IgD-negative memory B cell (primary cell): ENCODE data around the gene NLRP3. TPM values are rescaled to one million over a fixed set of nuclear protein-coding genes. Genes with fewer than 3 reads are reported as not detected.

Source experiments
- H3K27ac Mint-ChIP-seq, 3 donors: one replicate each; pipeline ENCODE4 v1.8.0; 2020 to 2022; ENCODE audit warnings: mild to moderate bottlenecking in 3 of 3, mixed read lengths in 3 of 3, moderate library complexity in 1 of 3
- H3K27me3 Mint-ChIP-seq: one replicate; pipeline ENCODE4 v1.8.0; 2021; ENCODE audit warnings: mixed read lengths
- H3K36me3 Mint-ChIP-seq: one replicate; pipeline ENCODE4 v1.8.0; 2020; ENCODE audit warnings: mild to moderate bottlenecking, mixed read lengths
- H3K4me1 Mint-ChIP-seq, 3 donors: one replicate each; pipeline ENCODE4 v1.8.0; 2020 to 2022; ENCODE audit warnings: mixed read lengths in 3 of 3, mild to moderate bottlenecking in 1 of 3
- H3K4me3 Mint-ChIP-seq, 4 donors: one replicate each; pipeline ENCODE4 v1.8.0; 2020 to 2022; ENCODE audit warnings: mild to moderate bottlenecking in 4 of 4, mixed read lengths in 4 of 4, moderate library complexity in 3 of 4
- H3K9me3 Mint-ChIP-seq, 3 donors: one replicate each; pipeline ENCODE4 v1.8.0; 2020 to 2021; ENCODE audit warnings: mixed read lengths in 3 of 3, mild to moderate bottlenecking in 1 of 3
- polyA plus RNA-seq: library from polyadenylated mRNA; unstranded; fragments of 300-500 nt; fragmentation: Illumina TruSeq; gene quantifications from one replicate; pipeline ENCODE4 v1.2.3, GENCODE V29; 2021

NLRP3 gene
- polyA plus RNA-seq, 1 donor from 2014 or later, result 0.08 TPM

- Mint-ChIP-seq H3K4me3 (peak overlapping the region in 2 of 4 donors; percentile 64 to 83), H3K4me1 (peaks cover 13 to 27% (median 25%) of the 10 kb centered on the region in 3 donors), H3K27me3 (no peaks in the 10 kb centered on the region)
These were observed 8.8 kb upstream of the NLRP3 start for GRCh38 chr1:247407180-247407616.

GRCh38 chr1:247408100-247408499, 7.9 kb upstream of the NLRP3 start:
- Mint-ChIP-seq H3K27me3 (no peaks in the 10 kb centered on the region), H3K36me3 (no peaks in the 10 kb centered on the region), H3K4me1 (peaks cover 13 to 27% (median 25%) of the 10 kb centered on the region in 3 donors), H3K9me3 (no peaks in the 10 kb centered on the region), H3K27ac (peak overlapping the region in 1 of 3 donors; percentile 92), H3K4me3 (peak overlapping the region in 3 of 4 donors; percentile 61 to 75 (median 65))

More at GRCh38 chr1:247407180-247407616, 8.8 kb upstream of the NLRP3 start:
- Mint-ChIP-seq H3K36me3 (no peaks in the 10 kb centered on the region), H3K27ac (peak overlapping the region in 2 of 3 donors; percentile 48 to 92), H3K9me3 (no peaks in the 10 kb centered on the region)

- Mint-ChIP-seq H3K4me1 (peaks cover 13 to 28% (median 25%) of the 10 kb centered on the region in 3 donors), H3K4me3 (peak overlapping the region; percentile 30 to 84 (median 75)), H3K36me3 (no peaks in the 10 kb centered on the region), H3K27me3 (no peaks in the 10 kb centered on the region), H3K9me3 (no peaks in the 10 kb centered on the region), H3K27ac (peak overlapping the region in 2 of 3 donors; percentile 27 to 44)
These were observed 6.0 kb upstream of the NLRP3 start for GRCh38 chr1:247409869-247410544.

- Mint-ChIP-seq H3K4me1 (peaks cover 21 to 46% (median 38%) of the 10 kb centered on the region in 3 donors), H3K36me3 (no peaks in the 10 kb centered on the region), H3K4me3 (no peak overlapping the region), H3K27me3 (peaks cover 3% of the 10 kb centered on the region), H3K9me3 (no peaks in the 10 kb centered on the region), H3K27ac (no peak overlapping the region)
These were observed 4.2 kb upstream of the NLRP3 start for GRCh38 chr1:247411621-247412327.

DNA sequence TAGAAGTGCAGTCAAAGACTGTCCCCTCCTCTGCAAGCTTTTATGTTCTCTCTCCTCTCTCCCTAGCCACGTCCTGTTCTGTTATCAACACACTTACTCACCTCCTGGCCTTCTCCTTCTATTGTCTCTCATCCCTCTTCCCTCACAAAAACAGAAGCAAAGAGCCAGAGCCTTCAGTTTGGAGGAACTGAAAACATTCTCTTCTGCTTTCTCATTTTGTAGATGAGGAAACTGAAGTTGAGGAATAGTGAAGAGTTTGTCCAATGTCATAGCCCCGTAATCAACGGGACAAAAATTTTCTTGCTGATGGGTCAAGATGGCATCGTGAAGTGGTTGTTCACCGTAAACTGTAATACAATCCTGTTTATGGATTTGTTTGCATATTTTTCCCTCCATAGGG, 1.9 kb downstream of the NLRP3 start:
- H3K27ac Mint-ChIP-seq, result no peak overlapping the region
- H3K4me3 Mint-ChIP-seq, result peak overlapping the region in 1 of 4 donors; percentile 19
- peaks cover 19 to 32% (median 27%) of the 10 kb centered on the region in 3 donors for H3K4me1 Mint-ChIP-seq
- peaks cover 3% of the 10 kb centered on the region for H3K27me3 Mint-ChIP-seq
- H3K36me3 Mint-ChIP-seq, result no peaks in the 10 kb centered on the region
- H3K9me3 Mint-ChIP-seq, result no peaks in the 10 kb centered on the region

- no peak overlapping the region for H3K4me3 Mint-ChIP-seq
- H3K27ac Mint-ChIP-seq, result peak overlapping the region in 1 of 3 donors; percentile 93
These were observed 3.4 kb downstream of the NLRP3 start for GRCh38 chr1:247419336-247419735.

GRCh38 chr1:247421074-247421473, 5.1 kb downstream of the NLRP3 start:
- no peaks in the 10 kb centered on the region for H3K9me3 Mint-ChIP-seq
- H3K4me3 Mint-ChIP-seq, result no peak overlapping the region
- H3K27me3 Mint-ChIP-seq, result peaks cover 2% of the 10 kb centered on the region
- H3K36me3 Mint-ChIP-seq, result peaks cover 11% of the 10 kb centered on the region
- peaks cover 17 to 20% (median 18%) of the 10 kb centered on the region in 3 donors for H3K4me1 Mint-ChIP-seq
- H3K27ac Mint-ChIP-seq, result no peak overlapping the region

More at GRCh38 chr1:247419336-247419735, 3.4 kb downstream of the NLRP3 start:
- H3K9me3 Mint-ChIP-seq, result no peaks in the 10 kb centered on the region
- peaks cover 19 to 32% (median 27%) of the 10 kb centered on the region in 3 donors for H3K4me1 Mint-ChIP-seq
- H3K27me3 Mint-ChIP-seq, result peaks cover 3% of the 10 kb centered on the region
- peaks cover 5% of the 10 kb centered on the region for H3K36me3 Mint-ChIP-seq

DNA sequence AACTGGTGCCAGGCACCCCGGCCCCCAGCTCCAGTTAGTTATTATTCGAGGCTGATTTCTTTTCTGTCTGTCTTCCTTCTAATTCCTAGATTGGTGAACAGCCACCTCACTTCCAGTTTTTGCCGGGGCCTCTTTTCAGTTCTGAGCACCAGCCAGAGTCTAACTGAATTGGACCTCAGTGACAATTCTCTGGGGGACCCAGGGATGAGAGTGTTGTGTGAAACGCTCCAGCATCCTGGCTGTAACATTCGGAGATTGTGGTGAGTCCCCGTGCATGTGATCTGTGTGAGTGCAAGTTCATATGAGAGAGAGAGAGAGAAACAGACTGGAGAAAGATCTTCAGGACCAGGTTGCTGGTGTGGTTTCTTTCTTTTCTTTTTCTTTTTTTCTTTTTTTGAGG, 13.5 kb downstream of the NLRP3 start:
- no peak overlapping the region for H3K27ac Mint-ChIP-seq
- peaks cover 2% of the 10 kb centered on the region for H3K27me3 Mint-ChIP-seq
- H3K4me1 Mint-ChIP-seq, result peaks cover 0 to 9% (median 6%) of the 10 kb centered on the region in 3 donors
- no peak overlapping the region for H3K4me3 Mint-ChIP-seq
- H3K9me3 Mint-ChIP-seq, result no peaks in the 10 kb centered on the region
- peaks cover 9% of the 10 kb centered on the region for H3K36me3 Mint-ChIP-seq

DNA sequence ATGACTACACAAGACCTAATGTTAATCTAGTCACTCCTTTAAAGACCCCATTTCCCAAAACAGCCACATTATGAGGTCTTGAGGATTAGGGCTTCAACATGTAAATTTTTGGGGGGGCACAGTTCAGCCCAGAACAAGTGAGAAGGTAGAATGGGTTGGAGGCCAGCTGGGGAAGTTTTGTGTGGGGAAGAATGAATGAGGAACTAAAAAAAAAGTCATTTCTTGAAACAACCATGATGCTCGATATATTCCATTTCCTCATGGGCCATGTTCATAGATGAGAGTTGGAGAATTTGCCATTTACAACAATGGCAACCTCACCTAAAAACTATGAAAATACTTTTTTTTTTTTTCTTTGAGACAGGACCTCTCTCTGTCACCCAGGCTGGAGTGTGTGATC, 14.5 kb downstream of the NLRP3 start:
- H3K9me3 Mint-ChIP-seq, result peaks cover 0 to 2% (median 0%) of the 10 kb centered on the region in 3 donors
- no peak overlapping the region for H3K4me3 Mint-ChIP-seq
- H3K36me3 Mint-ChIP-seq, result peaks cover 9% of the 10 kb centered on the region

DNA sequence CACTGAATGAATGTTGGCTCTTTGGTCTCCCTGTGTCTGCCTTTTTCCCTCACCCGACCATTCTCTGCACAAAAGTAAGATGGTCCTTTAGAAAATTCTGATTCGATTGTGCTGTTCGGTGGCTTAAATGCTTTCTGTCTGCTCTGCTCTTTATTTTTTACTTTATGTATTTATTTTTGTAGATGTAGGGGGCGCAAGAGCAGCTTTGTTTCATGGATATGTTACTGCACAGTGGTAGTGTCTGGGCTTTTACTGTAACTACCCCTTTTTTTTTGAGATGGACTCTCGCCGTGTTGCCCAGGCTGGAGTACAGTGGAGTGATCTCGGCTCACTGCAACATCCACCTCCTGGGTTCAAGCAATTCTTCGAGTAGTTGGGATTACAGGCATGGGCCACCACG, 15.7 kb downstream of the NLRP3 start:
- H3K9me3 Mint-ChIP-seq, result peaks cover 0 to 2% (median 0%) of the 10 kb centered on the region in 3 donors
- H3K27me3 Mint-ChIP-seq, result peaks cover under 1% of the 10 kb centered on the region
- no peak overlapping the region for H3K27ac Mint-ChIP-seq
- H3K4me1 Mint-ChIP-seq, result peaks cover 5 to 13% (median 8%) of the 10 kb centered on the region in 3 donors
- peaks cover 3% of the 10 kb centered on the region for H3K36me3 Mint-ChIP-seq
- no peak overlapping the region for H3K4me3 Mint-ChIP-seq

More for the DNA sequence above, 14.5 kb downstream of the NLRP3 start:
- Mint-ChIP-seq H3K27ac (no peak overlapping the region), H3K4me1 (peaks cover 4 to 12% (median 8%) of the 10 kb centered on the region in 3 donors), H3K27me3 (peaks cover 2% of the 10 kb centered on the region)

DNA sequence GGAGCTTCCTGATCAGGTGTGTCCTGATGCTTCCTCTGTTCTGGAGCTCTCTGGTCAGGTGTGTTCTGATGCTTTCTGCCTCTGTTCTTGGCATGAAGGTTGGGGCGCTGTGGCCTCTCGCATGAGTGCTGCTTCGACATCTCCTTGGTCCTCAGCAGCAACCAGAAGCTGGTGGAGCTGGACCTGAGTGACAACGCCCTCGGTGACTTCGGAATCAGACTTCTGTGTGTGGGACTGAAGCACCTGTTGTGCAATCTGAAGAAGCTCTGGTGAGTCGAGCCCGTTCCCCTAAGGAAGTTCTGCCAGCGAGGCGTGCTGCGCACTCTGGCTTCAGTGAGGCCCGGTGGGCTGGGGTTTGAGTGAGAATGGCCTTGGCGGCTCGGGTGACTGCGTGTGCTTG, 18.0 kb downstream of the NLRP3 start:
- Mint-ChIP-seq H3K4me3 (no peak overlapping the region), H3K27ac (peak overlapping the region in 1 of 3 donors; percentile 73), H3K4me1 (peaks cover 16 to 24% (median 21%) of the 10 kb centered on the region in 3 donors), H3K27me3 (no peaks in the 10 kb centered on the region), H3K9me3 (peaks cover 0 to 2% (median 0%) of the 10 kb centered on the region in 3 donors), H3K36me3 (peaks cover 7% of the 10 kb centered on the region)

DNA sequence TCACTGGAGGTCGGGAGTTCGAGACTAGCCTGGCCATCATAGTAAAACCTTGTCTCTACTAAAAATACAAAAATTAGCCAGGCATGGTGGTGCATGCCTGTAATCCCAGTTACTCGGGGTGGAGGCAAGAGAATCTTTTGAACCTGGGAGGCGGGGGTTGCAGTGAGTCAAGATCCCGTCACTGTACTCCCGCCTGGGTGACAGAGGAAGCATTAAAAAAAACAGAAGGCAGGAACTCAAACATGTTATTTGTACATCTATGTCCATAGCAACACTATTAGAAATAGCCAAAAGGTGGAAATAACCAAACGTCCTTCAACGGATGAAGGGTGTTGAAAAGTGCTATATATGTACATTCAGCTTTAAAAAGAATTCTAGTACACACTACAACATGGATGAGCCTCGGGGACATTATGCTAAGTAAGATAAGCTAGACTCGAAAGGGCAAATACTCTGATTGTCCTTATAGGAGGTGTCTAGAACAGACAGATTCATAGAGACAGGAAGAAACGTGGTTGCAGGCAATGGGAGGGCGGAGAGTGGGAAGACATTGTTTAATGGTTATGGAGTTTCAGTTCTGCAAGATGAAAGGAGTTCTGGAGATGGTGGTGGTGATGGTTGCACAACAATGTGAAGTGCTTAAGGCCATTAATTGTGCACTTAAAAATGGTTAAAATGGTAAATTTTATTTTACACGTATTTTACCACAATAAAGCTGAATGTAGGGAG, 19.2 kb downstream of the NLRP3 start:
- Mint-ChIP-seq H3K4me1 (peaks cover 21 to 29% (median 23%) of the 10 kb centered on the region in 3 donors), H3K4me3 (no peak overlapping the region), H3K27me3 (no peaks in the 10 kb centered on the region), H3K36me3 (peaks cover 7% of the 10 kb centered on the region), H3K9me3 (peaks cover 0 to 2% (median 0%) of the 10 kb centered on the region in 3 donors), H3K27ac (no peak overlapping the region)

DNA sequence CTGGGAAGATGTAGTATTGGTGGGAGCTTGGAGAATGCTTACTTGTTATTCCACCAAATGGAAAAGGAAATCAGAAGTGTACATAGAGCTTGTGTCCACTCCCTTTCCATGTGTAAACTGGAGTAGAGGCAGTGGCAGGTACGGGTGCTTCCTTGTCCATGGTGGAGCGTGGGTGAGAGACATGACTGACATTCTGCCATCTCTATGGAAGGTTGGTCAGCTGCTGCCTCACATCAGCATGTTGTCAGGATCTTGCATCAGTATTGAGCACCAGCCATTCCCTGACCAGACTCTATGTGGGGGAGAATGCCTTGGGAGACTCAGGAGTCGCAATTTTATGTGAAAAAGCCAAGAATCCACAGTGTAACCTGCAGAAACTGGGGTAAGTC, 19.8 kb downstream of the NLRP3 start:
- Mint-ChIP-seq H3K27me3 (no peaks in the 10 kb centered on the region), H3K4me3 (no peak overlapping the region), H3K36me3 (peaks cover 7% of the 10 kb centered on the region), H3K9me3 (peaks cover 0 to 2% (median 0%) of the 10 kb centered on the region in 3 donors), H3K4me1 (peaks cover 23 to 30% (median 28%) of the 10 kb centered on the region in 3 donors), H3K27ac (no peak overlapping the region)

DNA sequence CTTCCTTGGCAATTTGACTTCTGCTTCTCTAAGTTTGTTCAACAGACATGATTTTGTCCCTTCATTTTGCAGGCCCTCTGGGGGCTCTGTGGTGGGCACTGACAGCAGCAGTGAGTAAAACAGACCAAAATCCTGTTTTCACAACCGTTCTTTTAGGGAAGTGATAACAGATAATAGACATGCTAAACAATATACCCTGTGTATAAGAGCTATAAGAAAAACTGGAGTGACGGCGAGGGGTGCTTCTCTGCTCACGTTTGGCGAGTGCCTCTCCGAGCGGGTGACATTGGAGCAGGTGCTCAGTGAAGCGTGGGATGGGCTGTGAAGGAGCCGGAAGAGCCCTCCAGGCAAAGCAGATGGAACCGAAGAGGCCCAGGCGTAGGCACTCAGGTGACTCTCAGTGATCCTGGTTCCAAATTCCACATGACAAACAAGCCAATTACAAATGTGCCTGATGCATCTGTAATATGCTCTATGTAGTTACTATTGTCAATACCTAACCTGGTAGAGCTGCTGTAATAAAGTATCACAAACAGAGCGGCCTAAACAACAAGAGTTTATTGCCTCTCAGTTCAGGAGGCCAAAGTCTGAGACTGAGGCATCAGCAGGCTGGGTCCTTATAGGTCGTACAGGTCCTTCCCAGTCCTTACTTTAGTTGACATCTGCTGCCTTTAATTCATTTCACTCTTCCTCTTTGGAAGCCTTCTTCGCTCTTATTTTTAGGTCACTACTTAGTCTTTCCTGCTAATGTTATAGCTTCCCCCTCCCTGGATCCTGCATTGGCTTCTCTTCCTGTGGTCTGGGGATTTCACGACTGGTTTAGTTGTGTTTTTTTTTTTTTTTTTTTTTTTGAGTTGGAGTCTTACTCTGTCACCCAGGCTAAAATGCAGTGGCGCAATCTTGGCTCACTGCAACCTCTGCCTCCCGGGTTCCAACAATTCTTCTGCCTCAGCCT, 21.9 kb downstream of the NLRP3 start:
- H3K9me3 Mint-ChIP-seq, result peaks cover 0 to 2% (median 0%) of the 10 kb centered on the region in 3 donors
- peak overlapping the region in 2 of 3 donors; percentile 1 to 75 for H3K27ac Mint-ChIP-seq
- H3K4me1 Mint-ChIP-seq, result peaks cover 27 to 31% (median 30%) of the 10 kb centered on the region in 3 donors
- H3K36me3 Mint-ChIP-seq, result peaks cover 4% of the 10 kb centered on the region
- peak overlapping the region in 2 of 4 donors; percentile 19 to 31 for H3K4me3 Mint-ChIP-seq
- no peaks in the 10 kb centered on the region for H3K27me3 Mint-ChIP-seq
